OCI-LY3 (cell line): Measurements from ENCODE around the gene SNED1.

Experiments used
- H2AFZ ChIP-seq: fragments of 200-600, 300-600 bp; shearing (Covaris generic); 2 replicates; pipeline ENCODE4 v1.6.0; 2014; ENCODE audit warnings: antibody characterized with exemption, low read depth, low read length
- H3K27ac ChIP-seq: fragments of 200-600, 300-600 bp; sonication (generic); 2 replicates; pipeline ENCODE4 v1.5.1; 2014; ENCODE audit warnings: mild to moderate bottlenecking, low read length, moderate library complexity, mixed read lengths
- H3K27me3 ChIP-seq: fragments of 200-600, 300-600 bp; sonication (generic); 2 replicates; pipeline ENCODE4 v1.6.1; 2014; ENCODE audit warnings: low read depth, low read length, mixed read lengths
- H3K36me3 ChIP-seq: fragments of 200-600, 300-600 bp; sonication (generic); replicated peaks from 2 replicates; pipeline ENCODE3; 2014; ENCODE audit warnings: low read depth, low read length, mixed read lengths
- H3K4me1 ChIP-seq: fragments of 300-600, 200-600 bp; sonication (generic); 2 replicates; pipeline ENCODE4 v1.6.1; 2014; ENCODE audit warnings: low read length, mixed read lengths
- H3K4me2 ChIP-seq: fragments of 200-600, 300-600 bp; sonication (generic); 2 replicates; pipeline ENCODE4 v1.6.1; 2014; ENCODE audit warnings: low read length, mixed read lengths
- H3K4me3 ChIP-seq: fragments of 300-600, 200-600 bp; sonication (generic); 2 replicates; pipeline ENCODE4 v1.5.1; 2014; ENCODE audit warnings: antibody characterized with exemption, mild to moderate bottlenecking, low read length, moderate library complexity
- H3K79me2 ChIP-seq: fragments of 300-600, 200-600 bp; shearing (Covaris generic); 2 replicates; pipeline ENCODE4 v1.6.1; 2014; ENCODE audit warnings: mild to moderate bottlenecking, low read length, mixed read lengths
- H3K9ac ChIP-seq: fragments of 300-600, 200-600 bp; shearing (Covaris generic); 2 replicates; pipeline ENCODE4 v1.6.0; 2014; ENCODE audit warnings: mild to moderate bottlenecking, low read length, moderate library complexity
- H3K9me3 ChIP-seq: fragments of 200-600, 300-600 bp; shearing (Covaris generic); 2 replicates; pipeline ENCODE4 v1.6.1; 2014; ENCODE audit warnings: low read length, mixed read lengths; ENCODE audit not compliant: insufficient read depth
- H4K20me1 ChIP-seq: fragments of 200-600, 300-600 bp; sonication (generic); 2 replicates; pipeline ENCODE4 v1.6.1; 2016; ENCODE audit warnings: low read length, mixed read lengths; ENCODE audit not compliant: insufficient read depth
- CTCF ChIP-seq: fragments of 200-600, 300-600 bp; sonication (generic); IDR thresholded peaks from 2 replicates; pipeline ENCODE4 v1.5.1; 2014; ENCODE audit warnings: antibody characterized with exemption, low read length, low read depth
- EZH2phosphoT487 ChIP-seq: fragments of 200-600 bp; shearing (Covaris generic); IDR thresholded peaks from 2 replicates; pipeline ENCODE4 v1.6.1; 2018; ENCODE audit warnings: antibody characterized with exemption, mixed run types, low read depth

The SNED1 gene

GRCh38 chr2:240954436-240955305 is 43.7 kb upstream of the SNED1 start:
- TF ChIP-seq EZH2phosphoT487 (no peak), CTCF (no peak)
- Histone ChIP-seq H3K27me3 (peaks cover 4% of the 10 kb centered on the region; the same call in 1 of the 2 replicates), H3K79me2 (no peaks in the 10 kb centered on the region), H3K36me3 (no peaks in the 10 kb centered on the region), H3K27ac (no peak overlapping the region), H3K4me2 (no peak overlapping the region), H3K4me1 (no peaks in the 10 kb centered on the region), H3K9me3 (no peaks in the 10 kb centered on the region), H4K20me1 (no peaks in the 10 kb centered on the region), H2AFZ (no peak overlapping the region), H3K4me3 (no peak overlapping the region), H3K9ac (no peak overlapping the region)

- H4K20me1 ChIP-seq, result no peaks in the 10 kb centered on the region
- H3K9ac ChIP-seq, result no peak overlapping the region
- H3K4me2 ChIP-seq, result no peak overlapping the region
- no peaks in the 10 kb centered on the region for H3K79me2 ChIP-seq
- H3K4me1 ChIP-seq, result no peaks in the 10 kb centered on the region
- no peak overlapping the region for H3K4me3 ChIP-seq
- peaks cover 4% of the 10 kb centered on the region; the same call in 1 of the 2 replicates for H3K27me3 ChIP-seq
- TF ChIP-seq EZH2phosphoT487 (no peak), CTCF (no peak)
- H3K27ac ChIP-seq, result no peak overlapping the region
- no peak overlapping the region for H2AFZ ChIP-seq
- H3K9me3 ChIP-seq, result no peaks in the 10 kb centered on the region
- H3K36me3 ChIP-seq, result no peaks in the 10 kb centered on the region
Measured at GRCh38 chr2:240955306-240956170, 42.9 kb upstream of the SNED1 start.

GRCh38 chr2:240956171-240956934 is 42.1 kb upstream of the SNED1 start:
- H3K4me1 ChIP-seq, result no peaks in the 10 kb centered on the region
- H3K27me3 ChIP-seq, result peaks cover 4% of the 10 kb centered on the region; the same call in 1 of the 2 replicates
- no peaks in the 10 kb centered on the region for H3K79me2 ChIP-seq
- H4K20me1 ChIP-seq, result no peaks in the 10 kb centered on the region
- H3K9ac ChIP-seq, result no peak overlapping the region
- H2AFZ ChIP-seq, result no peak overlapping the region
- H3K4me2 ChIP-seq, result no peak overlapping the region
- TF ChIP-seq CTCF (no peak), EZH2phosphoT487 (no peak)
- no peaks in the 10 kb centered on the region for H3K36me3 ChIP-seq
- no peaks in the 10 kb centered on the region for H3K9me3 ChIP-seq
- no peak overlapping the region for H3K27ac ChIP-seq
- H3K4me3 ChIP-seq, result no peak overlapping the region
